Activated CD4-positive, alpha-beta T cell treated with anti-CD3 and anti-CD28 coated beads, Interleukin-2, amount 10 ng/mL, durations not matched to agents 24 days and 14 days (primary cell): ENCODE results near the gene AADACL3. TPM values are rescaled to one million over a fixed set of nuclear protein-coding genes. Genes with fewer than 3 reads are reported as not detected.

Experiments used
- DNase-seq: peaks from one replicate; pipeline ENCODE4 v3.0.0; 2022
- H3K27ac Mint-ChIP-seq: one replicate; pipeline ENCODE4 v1.8.0; 2022; ENCODE audit warnings: mild to moderate bottlenecking, mixed read lengths
- H3K27me3 Mint-ChIP-seq: one replicate; pipeline ENCODE4 v1.8.0; 2022; ENCODE audit warnings: mixed read lengths
- H3K36me3 Mint-ChIP-seq: one replicate; pipeline ENCODE4 v1.8.0; 2022; ENCODE audit warnings: low read depth, mild to moderate bottlenecking, mixed read lengths
- H3K4me1 Mint-ChIP-seq: one replicate; pipeline ENCODE4 v1.8.0; 2021; ENCODE audit warnings: mixed read lengths
- H3K4me3 Mint-ChIP-seq: one replicate; pipeline ENCODE4 v1.8.0; 2022; ENCODE audit warnings: mild to moderate bottlenecking, moderate library complexity, mixed read lengths
- H3K9me3 Mint-ChIP-seq: one replicate; pipeline ENCODE4 v1.8.0; 2021; ENCODE audit warnings: mixed read lengths
- intact Hi-C: fragments of 100-400 bp; cut with micrococcal nuclease; formaldehyde crosslinking; loops from one replicate; pipeline ENCODE4 v1.15.1; 2023
- total RNA-seq: library from RNA; stranded (reverse); gene quantifications from 2 replicates; pipeline ENCODE4 v1.2.3, GENCODE V29; 2022

AADACL3 gene
- total RNA-seq, 1 donor from 2014 or later, result not detected

GRCh38 chr1:12734651-12735050 lies 18.7 kb downstream of the AADACL3 start:
- H3K27me3 Mint-ChIP-seq, result peaks cover 44% of the 10 kb centered on the region
- no peaks in the 10 kb centered on the region for H3K4me1 Mint-ChIP-seq
- no peak for DNase-seq
- peaks cover 29% of the 10 kb centered on the region for H3K9me3 Mint-ChIP-seq
- H3K4me3 Mint-ChIP-seq, result no peak overlapping the region
- intact Hi-C loops, result no loop called here
- no peak overlapping the region for H3K27ac Mint-ChIP-seq
- H3K36me3 Mint-ChIP-seq, result no peaks in the 10 kb centered on the region

- Mint-ChIP-seq H3K4me3 (no peak overlapping the region), H3K9me3 (no peaks in the 10 kb centered on the region), H3K27me3 (peaks cover 25% of the 10 kb centered on the region), H3K4me1 (no peaks in the 10 kb centered on the region), H3K27ac (no peak overlapping the region), H3K36me3 (no peaks in the 10 kb centered on the region)
- no peak for DNase-seq
- intact Hi-C loops, result no loop called here
Observed at GRCh38 chr1:12738934-12739333, 23.0 kb downstream of the AADACL3 start.

GRCh38 chr1:12739613-12740012 lies 23.7 kb downstream of the AADACL3 start:
- H3K36me3 Mint-ChIP-seq, result no peaks in the 10 kb centered on the region
- no peak overlapping the region for H3K4me3 Mint-ChIP-seq
- H3K27me3 Mint-ChIP-seq, result peaks cover 23% of the 10 kb centered on the region
- intact Hi-C loops, result no loop called here
- no peaks in the 10 kb centered on the region for H3K4me1 Mint-ChIP-seq
- H3K27ac Mint-ChIP-seq, result no peak overlapping the region
- no peak for DNase-seq
- no peaks in the 10 kb centered on the region for H3K9me3 Mint-ChIP-seq

- intact Hi-C loops, result no loop called here
- H3K4me1 Mint-ChIP-seq, result peaks cover 4% of the 10 kb centered on the region
- H3K4me3 Mint-ChIP-seq, result no peak overlapping the region
- H3K36me3 Mint-ChIP-seq, result no peaks in the 10 kb centered on the region
- peaks cover 6% of the 10 kb centered on the region for H3K9me3 Mint-ChIP-seq
- no peak for DNase-seq
- peaks cover 19% of the 10 kb centered on the region for H3K27me3 Mint-ChIP-seq
- no peak overlapping the region for H3K27ac Mint-ChIP-seq
Observed at GRCh38 chr1:12741946-12742345, 26.0 kb downstream of the AADACL3 start.

- peaks cover 14% of the 10 kb centered on the region for H3K27me3 Mint-ChIP-seq
- intact Hi-C loops, result no loop called here
- H3K36me3 Mint-ChIP-seq, result no peaks in the 10 kb centered on the region
- H3K27ac Mint-ChIP-seq, result no peak overlapping the region
- H3K4me1 Mint-ChIP-seq, result peaks cover 4% of the 10 kb centered on the region
- no peak overlapping the region for H3K4me3 Mint-ChIP-seq
- H3K9me3 Mint-ChIP-seq, result peaks cover 17% of the 10 kb centered on the region
- DNase-seq, result no peak
Observed at GRCh38 chr1:12745126-12745991, 29.4 kb downstream of the AADACL3 start.

GRCh38 chr1:12745992-12746323 lies 30.0 kb downstream of the AADACL3 start, which contains the start of gene CFAP107:
Gene CFAP107, plus strand, starts transcription at chr1:12746200. Its CDS starts 231 bp downstream, at chr1:12746431.
- H3K36me3 Mint-ChIP-seq, result no peaks in the 10 kb centered on the region
- no peak for DNase-seq
- peaks cover 18% of the 10 kb centered on the region for H3K9me3 Mint-ChIP-seq
- H3K4me3 Mint-ChIP-seq, result no peak within 1 kb of the TSS
- intact Hi-C loops, result no loop called here
- peaks cover 4% of the 10 kb centered on the region for H3K4me1 Mint-ChIP-seq
- no peak within 1 kb of the TSS for H3K27ac Mint-ChIP-seq
- peaks cover 16% of the 10 kb centered on the region for H3K27me3 Mint-ChIP-seq

- peaks cover 18% of the 10 kb centered on the region for H3K9me3 Mint-ChIP-seq
Observed at GRCh38 chr1:12748778-12749355, 33.0 kb downstream of the AADACL3 start.

GRCh38 chr1:12754738-12755137 lies 38.8 kb downstream of the AADACL3 start:
- no peaks in the 10 kb centered on the region for H3K4me1 Mint-ChIP-seq
- intact Hi-C loops, result no loop called here
- no peak overlapping the region for H3K27ac Mint-ChIP-seq
- no peak overlapping the region for H3K4me3 Mint-ChIP-seq
- H3K27me3 Mint-ChIP-seq, result peaks cover 18% of the 10 kb centered on the region
- peaks cover 3% of the 10 kb centered on the region for H3K9me3 Mint-ChIP-seq
- H3K36me3 Mint-ChIP-seq, result no peaks in the 10 kb centered on the region
- DNase-seq, result no peak

More at GRCh38 chr1:12748778-12749355, 33.0 kb downstream of the AADACL3 start:
- no peaks in the 10 kb centered on the region for H3K36me3 Mint-ChIP-seq
- no peak overlapping the region for H3K4me3 Mint-ChIP-seq
- H3K27me3 Mint-ChIP-seq, result peaks cover 18% of the 10 kb centered on the region
- peaks cover 4% of the 10 kb centered on the region for H3K4me1 Mint-ChIP-seq
- intact Hi-C loops, result no loop called here
- no peak overlapping the region for H3K27ac Mint-ChIP-seq
- DNase-seq, result no peak

GRCh38 chr1:12756273-12756672 lies 40.4 kb downstream of the AADACL3 start:
- Mint-ChIP-seq H3K36me3 (no peaks in the 10 kb centered on the region), H3K27me3 (peaks cover 16% of the 10 kb centered on the region), H3K9me3 (no peaks in the 10 kb centered on the region), H3K27ac (no peak overlapping the region), H3K4me3 (no peak overlapping the region), H3K4me1 (no peaks in the 10 kb centered on the region)
- intact Hi-C loops, result no loop called here
- no peak for DNase-seq

- DNase-seq, result no peak
- peaks cover 16% of the 10 kb centered on the region for H3K27me3 Mint-ChIP-seq
- H3K4me1 Mint-ChIP-seq, result no peaks in the 10 kb centered on the region
- no peak overlapping the region for H3K4me3 Mint-ChIP-seq
- no peaks in the 10 kb centered on the region for H3K9me3 Mint-ChIP-seq
- H3K27ac Mint-ChIP-seq, result no peak overlapping the region
- no peaks in the 10 kb centered on the region for H3K36me3 Mint-ChIP-seq
- intact Hi-C loops, result no loop called here
Observed at GRCh38 chr1:12756768-12757413, 41.0 kb downstream of the AADACL3 start.

GRCh38 chr1:12757836-12758235 lies 41.9 kb downstream of the AADACL3 start:
- Mint-ChIP-seq H3K36me3 (no peaks in the 10 kb centered on the region), H3K27ac (no peak overlapping the region), H3K27me3 (peaks cover 15% of the 10 kb centered on the region)

GRCh38 chr1:12760256-12760795 lies 44.4 kb downstream of the AADACL3 start:
- H3K4me1 Mint-ChIP-seq, result no peaks in the 10 kb centered on the region
- intact Hi-C loops, result no loop called here

More at GRCh38 chr1:12757836-12758235, 41.9 kb downstream of the AADACL3 start:
- intact Hi-C loops, result no loop called here
- Mint-ChIP-seq H3K4me3 (no peak overlapping the region), H3K9me3 (no peaks in the 10 kb centered on the region), H3K4me1 (no peaks in the 10 kb centered on the region)
- DNase-seq, result no peak

GRCh38 chr1:12761781-12762180 lies 45.9 kb downstream of the AADACL3 start:
- Mint-ChIP-seq H3K27ac (no peak overlapping the region), H3K36me3 (no peaks in the 10 kb centered on the region)
- intact Hi-C loops, result no loop called here

More at GRCh38 chr1:12760256-12760795, 44.4 kb downstream of the AADACL3 start:
- Mint-ChIP-seq H3K27ac (no peak overlapping the region), H3K9me3 (no peaks in the 10 kb centered on the region), H3K36me3 (no peaks in the 10 kb centered on the region), H3K4me3 (no peak overlapping the region), H3K27me3 (peaks cover 8% of the 10 kb centered on the region)
- DNase-seq, result no peak

GRCh38 chr1:12762766-12763165 lies 46.9 kb downstream of the AADACL3 start:
- Mint-ChIP-seq H3K4me3 (no peak overlapping the region), H3K27ac (no peak overlapping the region), H3K36me3 (no peaks in the 10 kb centered on the region), H3K4me1 (no peaks in the 10 kb centered on the region), H3K9me3 (no peaks in the 10 kb centered on the region), H3K27me3 (peaks cover 13% of the 10 kb centered on the region)
- intact Hi-C loops, result no loop called here
- no peak for DNase-seq

More at GRCh38 chr1:12761781-12762180, 45.9 kb downstream of the AADACL3 start:
- H3K4me3 Mint-ChIP-seq, result no peak overlapping the region
- peaks cover 10% of the 10 kb centered on the region for H3K27me3 Mint-ChIP-seq
- no peaks in the 10 kb centered on the region for H3K4me1 Mint-ChIP-seq
- no peak for DNase-seq
- H3K9me3 Mint-ChIP-seq, result no peaks in the 10 kb centered on the region
